Subcutaneous adipose tissue (tissue), 4 donors: Measurements from ENCODE around the gene PIGN. TPM values are rescaled to one million over a fixed set of nuclear protein-coding genes. Genes with fewer than 3 reads are reported as not detected.

ENCODE experiments used
- CTCF ChIP-seq: fragments of 450-650 bp; IDR thresholded peaks from one replicate; pipeline ENCODE4 v1.5.1; 2016; ENCODE audit warnings: low read depth, mild to moderate bottlenecking, control low read depth, antibody characterized with exemption, moderate library complexity
- total RNA-seq, 4 donors: library from RNA; depleted of rRNA; stranded (reverse); fragments of >200 nt; gene quantifications; one replicate each; pipeline ENCODE4 v1.1.0, GENCODE V29; 2016

Gene PIGN
- total RNA-seq, 4 donors from 2014 or later, result 22.6 to 35.0 (median 31.3) TPM

- TF ChIP-seq CTCF, result no peak
Observed at GRCh38 chr18:61992923-61993322, 193.9 kb downstream of the PIGN start.

GRCh38 chr18:61992285-61992684 is 194.6 kb downstream of the PIGN start:
- no peak for TF ChIP-seq CTCF

GRCh38 chr18:61991836-61992235 is 195.0 kb downstream of the PIGN start:
- TF ChIP-seq CTCF, result no peak

- TF ChIP-seq CTCF, result no peak
Observed at GRCh38 chr18:61991201-61991600, 195.7 kb downstream of the PIGN start.

Other genes starting within 250 kb of the PIGN start
- 10 to 100 TPM; 36.0 to 52.7 (median 47.8) TPM for gene RELCH, start 199 bp upstream of the PIGN start, total RNA-seq
- 10 to 100 TPM in 1 of 4 donors, 1 to 10 TPM in 2, under 1 TPM in 1; 0.94 to 27.7 (median 7.1) TPM for gene TNFRSF11A, start 138.3 kb upstream of the PIGN start, total RNA-seq